GM18870 (cell line): ENCODE results near the gene FMNL2.
A peak's percentile ranks its signal among the peaks of the same experiment; 100 is the strongest.

Experiments
- ATAC-seq: cut with Tn5 transposase; IDR thresholded peaks from one replicate; pipeline ENCODE4 v1.9.1; 2021; ENCODE audit warnings: moderate library complexity; ENCODE audit not compliant: unreplicated experiment

FMNL2 gene

DNA sequence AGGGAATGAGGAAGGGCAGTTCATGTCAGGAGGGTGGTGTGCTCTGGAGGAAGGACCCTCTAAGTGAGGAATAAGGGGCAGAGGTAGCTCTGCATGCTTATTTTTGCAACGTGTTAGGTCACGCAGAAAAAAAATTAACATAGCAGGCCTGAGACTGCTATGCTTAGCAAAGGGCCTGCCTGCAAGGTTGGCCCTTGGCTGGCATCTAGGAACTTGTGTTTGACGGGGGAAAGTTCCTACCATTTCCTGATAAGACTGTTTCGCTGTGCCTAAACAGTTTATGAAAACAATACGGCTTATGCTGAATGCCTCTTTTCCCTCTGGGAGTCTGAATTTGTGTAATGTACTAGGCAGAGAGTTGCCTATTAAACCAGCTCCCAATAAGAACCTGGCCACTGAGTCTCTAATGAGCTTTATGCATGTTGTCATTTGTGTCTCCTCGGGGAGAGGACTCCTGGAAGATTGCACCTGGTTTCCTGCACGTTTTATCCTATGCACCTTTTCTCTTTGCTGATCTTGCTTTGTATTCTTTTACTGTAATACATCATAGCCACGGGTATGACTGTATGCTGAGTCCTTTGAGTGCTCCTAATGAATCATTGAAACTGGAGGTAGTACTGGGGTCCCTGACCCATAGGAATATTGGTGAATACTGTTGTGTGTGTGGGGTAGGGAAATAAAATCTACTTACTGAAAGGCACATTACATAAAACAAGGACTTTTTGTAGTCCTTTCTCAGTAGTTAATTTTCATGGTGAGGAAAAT, 213.3 kb downstream of the FMNL2 start:
- ATAC-seq, result no peak

GRCh38 chr2:152548996-152549395, 214.0 kb downstream of the FMNL2 start:
- ATAC-seq, result no peak

DNA sequence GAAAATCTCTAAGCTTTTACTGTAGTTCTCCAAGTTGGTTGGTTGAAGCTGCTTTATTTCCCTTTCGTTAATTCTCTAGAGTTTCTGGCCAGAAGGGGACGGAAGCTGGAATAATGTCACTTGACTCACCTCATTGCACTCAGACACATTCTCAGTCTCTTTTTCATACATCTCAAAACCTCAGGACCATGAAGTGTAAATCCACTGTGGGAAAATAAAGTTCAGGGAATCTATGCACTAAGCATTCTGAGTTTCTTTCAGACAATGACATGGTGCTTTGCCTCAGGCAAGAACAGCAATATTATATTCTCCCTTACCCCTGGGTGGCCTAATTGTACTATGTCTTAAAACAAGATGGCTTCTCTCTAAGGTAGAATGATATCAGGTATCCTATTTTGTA, 214.4 kb downstream of the FMNL2 start:
- no peak for ATAC-seq

DNA sequence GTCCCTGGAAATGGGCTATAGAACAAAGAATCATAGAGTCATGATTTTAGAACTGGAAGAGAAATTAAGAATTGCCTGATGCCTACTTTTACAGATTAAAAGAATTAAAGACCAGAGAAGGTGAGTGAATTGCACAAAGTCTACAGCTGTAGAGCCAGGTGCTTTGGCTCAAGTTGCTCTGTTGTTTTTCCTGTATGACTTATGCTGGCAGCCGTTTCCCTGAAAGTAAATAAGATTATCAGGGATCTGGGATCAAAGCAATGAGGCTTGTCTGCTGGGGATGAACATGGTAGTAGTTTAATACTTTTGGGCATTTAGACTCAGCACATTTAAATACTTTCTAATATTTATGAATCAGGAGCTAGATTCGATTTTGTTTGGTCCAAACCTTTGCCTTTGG, 215.4 kb downstream of the FMNL2 start:
- ATAC-seq, result no peak

GRCh38 chr2:152552888-152553287, 217.9 kb downstream of the FMNL2 start:
- no peak for ATAC-seq

GRCh38 chr2:152553518-152553917, 218.5 kb downstream of the FMNL2 start:
- no peak for ATAC-seq

- ATAC-seq, result no peak
Measured at GRCh38 chr2:152555048-152555447, 220.1 kb downstream of the FMNL2 start.

- ATAC-seq, result no peak
Measured at GRCh38 chr2:152556506-152556905, 221.5 kb downstream of the FMNL2 start.

DNA sequence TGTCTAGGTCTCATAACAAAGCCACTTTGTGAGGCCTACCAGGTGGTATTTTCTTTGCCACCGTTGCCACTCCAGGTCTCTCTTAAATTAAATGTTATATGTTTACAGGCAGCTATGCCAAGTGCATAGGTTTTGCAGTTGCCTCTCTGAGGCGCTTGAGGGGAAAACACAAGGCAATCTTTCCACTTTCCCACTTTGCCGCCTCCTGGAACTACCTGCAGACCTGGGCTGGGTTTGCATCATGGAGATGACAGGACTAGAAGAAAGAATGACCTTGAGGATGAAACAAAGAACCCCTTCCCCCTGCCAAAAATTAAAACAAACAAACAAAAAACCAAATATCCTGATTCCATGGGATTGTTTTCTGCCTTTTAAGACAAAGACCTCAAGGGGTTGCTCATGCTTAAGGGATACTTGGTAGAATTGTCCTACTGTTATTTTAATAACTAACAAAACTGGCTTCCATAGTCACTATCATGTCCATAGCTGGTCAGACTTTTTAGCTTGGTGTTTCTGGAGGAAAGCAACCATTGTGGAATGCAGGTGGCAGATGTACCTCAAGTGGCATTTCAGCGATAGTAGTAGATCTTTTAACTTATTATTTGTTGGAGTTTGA, 222.4 kb downstream of the FMNL2 start:
- ATAC-seq, result no peak

DNA sequence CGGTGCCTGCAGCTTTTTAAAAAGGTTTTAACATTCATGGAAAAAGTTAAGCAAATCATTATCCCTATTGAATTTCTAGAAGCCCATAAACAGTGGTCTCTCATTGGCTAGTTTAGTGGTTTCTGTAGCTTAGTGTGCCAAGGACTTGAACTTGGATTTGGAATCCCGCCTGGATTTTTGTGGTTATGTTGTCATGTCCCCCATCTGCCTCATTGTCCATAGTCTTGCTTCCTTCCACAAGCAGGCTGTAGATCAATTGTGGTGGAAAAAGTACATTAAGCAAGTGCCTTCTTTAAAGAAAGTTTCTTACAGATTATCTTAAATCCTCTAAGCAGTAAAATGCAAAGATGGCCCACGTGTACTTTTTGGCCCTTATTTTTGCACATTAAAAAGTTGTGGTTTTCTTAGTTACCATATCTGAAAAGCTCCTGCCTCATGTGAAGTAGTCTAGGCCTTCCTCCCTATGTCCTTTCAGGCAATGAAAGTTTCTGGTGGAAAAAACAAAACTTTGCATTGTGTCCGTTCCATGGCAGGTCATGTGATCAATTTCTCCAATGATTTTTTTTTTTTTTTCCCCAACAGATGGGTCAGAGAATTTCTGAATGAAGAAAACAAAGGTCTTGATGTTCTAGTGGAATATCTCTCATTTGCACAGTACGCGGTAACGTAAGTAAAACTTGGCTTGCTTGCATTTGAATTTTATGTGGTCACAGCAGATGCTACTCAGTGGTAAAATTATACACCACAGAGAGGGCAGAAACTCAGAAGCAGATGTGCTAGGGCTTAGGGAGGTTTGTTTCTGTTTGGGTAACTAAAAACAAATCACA, 223.4 kb downstream of the FMNL2 start:
- no peak for ATAC-seq

- ATAC-seq, result no peak
Measured at GRCh38 chr2:152559008-152559407, 224.0 kb downstream of the FMNL2 start.

- ATAC-seq, result no peak
Measured at GRCh38 chr2:152560166-152560565, 225.2 kb downstream of the FMNL2 start.

- ATAC-seq, result no peak
Measured at GRCh38 chr2:152560873-152561595, 226.1 kb downstream of the FMNL2 start.

DNA sequence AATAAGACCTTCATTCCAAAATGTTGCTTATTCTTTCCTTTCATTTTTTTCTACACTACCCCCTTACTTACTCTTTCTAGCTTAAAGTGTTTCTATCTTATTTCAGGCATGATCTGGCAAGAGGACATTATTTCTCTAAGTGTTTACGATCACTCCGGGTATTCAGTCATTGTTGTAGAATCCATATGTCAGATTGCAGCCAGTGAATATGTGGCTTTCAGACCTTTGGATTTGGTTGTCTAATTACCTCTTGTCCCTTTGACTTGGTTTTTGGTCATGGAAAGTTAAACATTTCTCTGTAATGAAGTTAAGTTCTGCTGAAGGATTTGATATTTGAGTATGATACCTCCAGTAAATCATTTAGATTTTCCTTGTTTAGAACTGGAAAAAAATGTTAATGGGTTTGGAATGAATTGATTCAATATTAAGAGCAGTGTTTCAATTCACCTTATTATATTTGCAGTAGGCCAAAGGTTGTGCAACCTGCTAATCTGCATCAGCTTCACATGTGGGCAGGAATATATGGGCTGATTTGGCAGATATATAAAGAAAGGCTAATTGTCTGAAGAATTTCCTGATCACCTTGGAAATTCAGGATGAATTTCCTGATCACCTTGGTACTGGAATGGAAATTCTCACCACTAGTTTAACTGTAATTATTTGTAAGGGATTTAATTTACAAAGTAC, 227.4 kb downstream of the FMNL2 start:
- ATAC-seq, result no peak

DNA sequence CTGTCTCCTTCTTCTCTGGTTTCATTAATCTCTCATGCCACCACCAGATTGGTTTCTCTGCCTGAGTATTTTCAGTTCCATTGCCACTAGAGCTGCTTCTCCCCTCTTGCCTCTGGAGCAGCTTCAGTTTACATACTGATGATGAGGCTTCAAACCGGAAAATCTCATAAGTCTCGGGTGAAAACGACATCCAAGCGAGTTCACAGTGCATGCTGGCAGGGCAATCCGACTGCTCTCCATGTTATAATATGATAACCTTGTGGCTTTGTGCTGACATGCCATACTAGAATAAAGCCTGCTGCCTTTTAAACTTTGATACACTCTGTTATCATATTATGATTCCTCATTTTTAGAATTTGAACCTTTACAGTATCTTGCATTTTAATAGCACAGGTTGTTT, 228.8 kb downstream of the FMNL2 start:
- ATAC-seq, result no peak

DNA sequence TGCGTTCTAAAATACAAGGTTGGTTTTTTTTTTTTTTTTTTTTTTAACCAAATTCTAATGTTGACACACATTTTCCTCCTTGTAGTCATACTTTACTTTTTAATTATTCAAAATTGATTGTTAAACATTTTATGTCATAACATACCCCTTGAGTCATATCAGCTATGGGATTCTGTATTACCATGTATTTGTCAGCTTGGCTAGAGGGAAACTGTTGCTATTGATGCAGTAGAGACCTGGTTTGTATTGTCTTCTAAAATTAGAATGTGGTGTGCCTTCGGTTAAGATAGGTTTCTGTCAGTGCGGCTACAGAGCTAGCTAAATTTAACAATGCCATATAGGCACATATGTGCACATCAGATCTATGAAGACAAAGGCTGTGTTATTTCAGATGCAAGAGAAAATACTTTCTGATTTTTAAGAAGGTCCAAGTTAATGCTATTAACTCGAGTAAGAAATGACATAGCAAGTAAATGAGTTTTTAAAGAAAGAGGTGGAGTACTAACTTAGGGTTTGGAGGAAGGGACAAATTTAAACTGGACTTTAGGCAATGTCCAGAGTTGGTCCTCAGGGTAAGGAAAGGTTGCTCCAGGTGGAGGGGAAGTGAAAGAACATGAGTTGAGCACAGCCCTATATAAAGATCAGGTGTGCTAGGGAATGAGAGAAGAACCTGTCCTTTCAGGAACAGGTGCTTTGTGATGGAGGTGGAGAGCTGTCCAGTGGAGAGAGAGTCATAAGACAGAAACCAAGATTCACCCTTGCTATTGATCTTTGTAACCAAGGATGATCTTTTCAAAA, 230.0 kb downstream of the FMNL2 start:
- ATAC-seq, result peak; percentile 92

GRCh38 chr2:152565884-152566727, 231.1 kb downstream of the FMNL2 start:
- ATAC-seq, result peak; percentile 54

DNA sequence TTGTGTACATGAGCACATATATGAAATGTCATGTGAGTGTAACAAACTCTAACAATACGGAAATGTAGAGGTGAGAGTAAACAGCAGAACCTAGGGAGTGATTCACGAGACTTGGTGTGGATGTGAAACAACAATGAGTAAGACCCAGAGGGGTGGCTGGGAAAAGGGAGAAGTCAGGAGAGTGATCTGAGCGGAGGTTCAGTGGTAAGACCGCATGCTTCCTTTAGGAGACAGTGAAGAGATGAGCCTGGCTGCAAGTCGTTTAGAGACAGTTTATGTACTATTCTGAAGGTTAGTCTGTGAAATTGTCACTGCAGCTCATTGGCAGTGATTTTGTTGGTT, 231.7 kb downstream of the FMNL2 start:
- ATAC-seq, result no peak

DNA sequence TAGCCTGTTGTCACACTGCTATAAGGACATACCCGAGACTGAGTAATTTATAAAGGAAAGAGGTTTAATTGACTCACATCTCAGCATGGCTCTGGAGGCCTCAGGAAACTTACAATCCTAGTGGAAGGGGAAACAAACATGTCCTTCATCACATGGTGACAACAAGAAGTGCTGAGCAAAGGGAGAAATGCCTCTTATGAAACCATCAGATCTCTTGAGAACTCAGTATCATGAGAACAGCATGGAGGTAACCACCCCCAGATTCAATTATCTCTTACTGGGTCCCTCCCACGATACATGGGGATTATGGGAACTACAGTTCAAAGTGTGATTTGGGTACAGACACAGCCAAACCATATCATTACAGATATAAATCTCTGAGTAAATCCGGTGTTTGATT, 233.6 kb downstream of the FMNL2 start:
- no peak for ATAC-seq
